Bronchial epithelial cell (primary cell): ENCODE results near the gene STOM. TPM values are rescaled to one million over a fixed set of nuclear protein-coding genes. Genes with fewer than 3 reads are reported as not detected.

Experiments used
- DNase-seq: peaks from one replicate; pipeline ENCODE4 v3.0.0-alpha.2; 2010; ENCODE audit warnings: low read depth
- FAIRE-seq: peaks from 2 replicates; lab custom pipeline; 2011; peaks lifted over from hg19 to GRCh38; lab: Jason Lieb, UNC
- H3K27me3 ChIP-seq: 2 replicates; pipeline ENCODE4 v1.5.1; 2011; ENCODE audit warnings: low read length; ENCODE audit not compliant: control insufficient read depth, insufficient read depth
- H3K36me3 ChIP-seq: 2 replicates; pipeline ENCODE4 v1.5.1; 2011; ENCODE audit warnings: low read length; ENCODE audit not compliant: control insufficient read depth, insufficient read depth
- H3K4me3 ChIP-seq: 2 replicates; pipeline ENCODE4 v1.5.1; 2011; ENCODE audit warnings: mild to moderate bottlenecking, low read depth, low read length, control low read depth
- total RNA-seq: library from RNA; depleted of rRNA; stranded (reverse); fragments of >200 nt; gene quantifications from 2 replicates; pipeline ENCODE4 v1.2.1, GENCODE V29; 2014
- TF ChIP-seq, protein P1 (sequence below): IDR thresholded peaks from 2 replicates; pipeline ENCODE4 v1.5.1; 2011; ENCODE audit warnings: mild to moderate bottlenecking, moderate library complexity, low read length, control low read depth, inconsistent platforms; ENCODE audit not compliant: insufficient read depth, severe bottlenecking

The STOM gene
- total RNA-seq, 1 donor from 2014 or later: 356 TPM

DNA sequence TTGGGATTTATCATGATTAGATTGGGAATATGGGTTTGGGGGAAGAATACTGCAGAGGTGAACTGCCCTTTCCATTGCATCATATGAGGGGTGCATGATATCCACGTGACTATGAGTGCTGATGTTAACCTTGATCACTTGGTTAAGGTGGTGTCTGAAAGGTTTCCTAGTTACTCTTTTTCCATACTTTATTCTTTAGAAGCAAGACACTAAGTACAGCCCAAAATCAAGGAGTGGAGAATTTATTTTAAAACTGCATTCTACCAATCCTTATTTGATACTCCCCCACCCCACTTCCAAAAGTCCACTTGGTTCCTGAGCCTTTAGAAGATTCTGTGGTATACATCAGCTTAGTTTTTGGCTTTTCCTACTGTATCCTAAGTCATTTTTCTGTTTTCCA lies 20.3 kb upstream of the STOM start:
- TF ChIP-seq, protein P1, sequence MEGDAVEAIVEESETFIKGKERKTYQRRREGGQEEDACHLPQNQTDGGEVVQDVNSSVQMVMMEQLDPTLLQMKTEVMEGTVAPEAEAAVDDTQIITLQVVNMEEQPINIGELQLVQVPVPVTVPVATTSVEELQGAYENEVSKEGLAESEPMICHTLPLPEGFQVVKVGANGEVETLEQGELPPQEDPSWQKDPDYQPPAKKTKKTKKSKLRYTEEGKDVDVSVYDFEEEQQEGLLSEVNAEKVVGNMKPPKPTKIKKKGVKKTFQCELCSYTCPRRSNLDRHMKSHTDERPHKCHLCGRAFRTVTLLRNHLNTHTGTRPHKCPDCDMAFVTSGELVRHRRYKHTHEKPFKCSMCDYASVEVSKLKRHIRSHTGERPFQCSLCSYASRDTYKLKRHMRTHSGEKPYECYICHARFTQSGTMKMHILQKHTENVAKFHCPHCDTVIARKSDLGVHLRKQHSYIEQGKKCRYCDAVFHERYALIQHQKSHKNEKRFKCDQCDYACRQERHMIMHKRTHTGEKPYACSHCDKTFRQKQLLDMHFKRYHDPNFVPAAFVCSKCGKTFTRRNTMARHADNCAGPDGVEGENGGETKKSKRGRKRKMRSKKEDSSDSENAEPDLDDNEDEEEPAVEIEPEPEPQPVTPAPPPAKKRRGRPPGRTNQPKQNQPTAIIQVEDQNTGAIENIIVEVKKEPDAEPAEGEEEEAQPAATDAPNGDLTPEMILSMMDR: no peak
- DNase-seq: no peak
- Histone ChIP-seq H3K27me3 (no peaks in the 10 kb centered on the region), H3K36me3 (no peaks in the 10 kb centered on the region), H3K4me3 (no peak overlapping the region)
- FAIRE-seq: no peak

DNA sequence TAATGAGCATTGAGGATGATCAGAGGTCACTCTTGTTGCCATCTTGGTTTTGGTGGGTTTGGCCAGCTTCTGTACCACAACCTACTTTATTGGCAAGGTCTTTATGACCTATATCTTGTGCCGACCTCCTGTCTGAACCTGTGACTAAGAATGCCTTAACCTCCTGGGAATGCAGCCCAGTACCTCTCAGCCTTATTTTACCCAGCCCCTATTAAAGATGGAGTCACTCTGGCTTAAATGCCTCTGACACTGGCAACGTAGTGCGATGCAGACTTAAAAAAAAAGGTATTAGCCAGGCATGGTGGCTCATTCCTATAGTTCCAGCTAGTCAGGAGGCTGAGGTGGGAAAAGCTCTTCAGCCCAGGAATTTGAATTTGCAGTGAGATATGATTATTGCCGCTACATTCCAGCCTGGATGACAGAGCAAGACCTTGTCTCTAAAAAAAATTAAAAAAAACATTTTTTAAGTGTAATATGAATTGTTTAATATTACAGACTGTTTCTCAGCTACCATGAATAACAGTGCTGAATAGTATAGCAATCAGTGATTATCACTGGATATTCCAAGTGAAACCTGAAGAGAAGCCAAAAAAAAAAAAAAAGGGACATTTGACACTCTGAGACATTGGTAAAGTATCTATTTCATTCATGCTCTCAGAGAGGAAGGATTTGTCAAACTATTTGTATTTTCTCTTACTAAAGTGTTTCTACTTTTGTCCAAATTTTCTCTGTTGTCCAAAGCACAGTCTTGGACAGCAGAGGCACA lies 18.3 kb upstream of the STOM start:
- TF ChIP-seq, protein P1: no peak
- no peak for FAIRE-seq
- DNase-seq: no peak
- Histone ChIP-seq H3K36me3 (no peaks in the 10 kb centered on the region), H3K4me3 (no peak overlapping the region), H3K27me3 (no peaks in the 10 kb centered on the region)

DNA sequence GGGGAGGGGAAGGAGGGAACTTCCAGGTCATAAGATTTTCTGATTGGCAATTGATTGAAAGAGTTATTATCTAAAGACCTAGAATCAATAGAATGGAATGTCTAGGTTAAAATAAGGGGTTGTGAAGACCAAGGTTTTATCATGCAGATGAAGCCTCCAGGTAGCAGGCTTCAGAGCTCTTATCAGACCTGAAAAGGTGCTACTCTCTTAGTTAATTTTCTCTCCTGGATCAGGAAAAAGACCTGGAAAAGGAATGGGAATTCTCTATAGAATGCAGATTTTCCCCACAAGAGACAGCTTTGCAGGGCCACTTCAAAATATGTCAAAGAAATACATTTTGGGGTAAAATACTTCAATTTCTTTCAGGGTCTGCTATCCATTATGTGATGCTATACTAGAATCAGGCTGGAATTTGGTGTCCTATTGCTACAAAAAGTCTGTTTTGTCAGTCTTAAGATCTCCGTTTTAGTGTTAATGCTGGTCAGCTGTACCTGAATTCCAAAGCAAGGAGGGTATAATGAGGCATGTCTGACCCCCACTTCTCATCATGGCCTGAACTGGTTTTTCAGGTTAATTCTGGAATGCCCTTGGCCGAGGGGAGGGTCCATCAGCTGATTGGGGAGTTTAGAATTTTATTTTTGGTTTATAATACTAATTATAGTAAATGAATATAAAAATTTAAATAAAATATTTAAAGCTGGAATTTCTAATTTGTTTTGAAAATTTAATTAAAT lies 16.6 kb upstream of the STOM start:
- FAIRE-seq (no peak), DNase-seq (no peak)
- Histone ChIP-seq H3K36me3 (no peaks in the 10 kb centered on the region), H3K4me3 (no peak overlapping the region), H3K27me3 (no peaks in the 10 kb centered on the region)
- TF ChIP-seq, protein P1: no peak

DNA sequence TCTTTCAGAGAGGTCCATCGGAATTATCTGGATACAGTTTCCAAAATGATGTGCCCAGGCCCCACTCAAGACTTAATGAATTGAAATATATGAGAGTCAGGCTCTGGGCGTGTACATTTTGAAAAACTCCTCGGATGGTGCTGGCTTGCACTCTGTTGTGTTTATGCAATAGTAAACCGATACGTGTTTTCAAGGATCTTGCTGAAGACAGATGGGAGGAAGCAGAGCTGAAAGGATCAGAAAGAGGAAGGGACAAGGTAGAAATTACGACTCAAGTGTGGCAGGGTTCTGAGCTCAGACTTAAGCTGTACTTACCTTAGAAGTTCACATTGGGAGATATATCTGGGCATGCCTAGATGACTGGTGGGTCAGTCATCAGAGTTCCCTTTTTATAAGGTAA lies 13.7 kb upstream of the STOM start:
- H3K4me3 ChIP-seq: no peak overlapping the region
- TF ChIP-seq, protein P1: no peak
- H3K36me3 ChIP-seq: no peaks in the 10 kb centered on the region
- FAIRE-seq (no peak), DNase-seq (no peak)
- H3K27me3 ChIP-seq: no peaks in the 10 kb centered on the region

DNA sequence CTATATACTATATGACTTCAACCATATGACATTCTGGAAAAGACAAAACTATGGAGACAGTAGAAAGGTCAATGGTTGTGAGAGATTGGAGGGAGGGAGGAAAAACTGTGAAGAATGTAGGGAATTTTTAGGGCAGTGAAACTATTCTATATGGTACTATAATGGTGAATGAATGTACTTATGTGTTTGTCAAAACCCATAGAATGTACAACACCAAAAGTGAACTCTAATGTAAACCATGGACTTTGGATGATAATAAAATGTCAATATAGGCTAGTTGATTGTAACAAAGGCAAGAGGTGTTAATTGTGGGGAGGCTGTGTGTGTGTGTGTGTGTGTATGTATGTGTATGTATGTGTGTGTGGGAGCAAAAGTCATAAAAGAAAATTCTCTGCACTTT lies 10.8 kb upstream of the STOM start:
- Histone ChIP-seq H3K4me3 (no peak overlapping the region), H3K27me3 (no peaks in the 10 kb centered on the region), H3K36me3 (no peaks in the 10 kb centered on the region)
- FAIRE-seq: no peak
- no peak for DNase-seq
- TF ChIP-seq, protein P1: no peak
